Activated CD4-positive, alpha-beta memory T cell treated with anti-CD3 and anti-CD28 coated beads for 36 hours (primary cell): ENCODE measurements around the gene LGALS3. TPM values are rescaled to one million over a fixed set of nuclear protein-coding genes. Genes with fewer than 3 reads are reported as not detected.

Experiments
- CTCF ChIA-PET: fragments of 350-600 bp; sonication (Branson Sonifier 250); formaldehyde crosslinking; loops from one replicate; lab custom pipeline; 2021; ENCODE audit warnings: antibody characterized with exemption, inconsistent platforms; lab: Charles Lee
- POLR2A ChIA-PET: fragments of 350-600 bp; sonication (Branson Sonifier 250); formaldehyde crosslinking; loops from one replicate; lab custom pipeline; 2021; ENCODE audit warnings: antibody characterized with exemption; lab: Charles Lee
- DNase-seq: peaks from one replicate; pipeline ENCODE4 v3.0.0-alpha.2; 2020
- H3K27ac Mint-ChIP-seq: one replicate; pipeline ENCODE4 v1.8.0; 2021; ENCODE audit warnings: mixed read lengths
- H3K27me3 Mint-ChIP-seq: one replicate; pipeline ENCODE4 v1.8.0; 2021; ENCODE audit warnings: mixed read lengths
- H3K36me3 Mint-ChIP-seq: one replicate; pipeline ENCODE4 v1.8.0; 2021; ENCODE audit warnings: mixed read lengths
- H3K4me1 Mint-ChIP-seq: one replicate; pipeline ENCODE4 v1.8.0; 2021; ENCODE audit warnings: low read depth, mixed read lengths
- H3K4me3 Mint-ChIP-seq: one replicate; pipeline ENCODE4 v1.8.0; 2021; ENCODE audit warnings: mild to moderate bottlenecking, mixed read lengths
- H3K9me3 Mint-ChIP-seq: one replicate; pipeline ENCODE4 v1.8.0; 2021; ENCODE audit warnings: mixed read lengths
- intact Hi-C: fragments of 100-400 bp; cut with micrococcal nuclease; formaldehyde crosslinking; loops from one replicate; pipeline ENCODE4 v1.15.1; 2023
- total RNA-seq, 2 experiments: library from RNA; stranded (reverse); gene quantifications; one replicate each; pipeline ENCODE4 v1.2.3, GENCODE V29; 2021

The LGALS3 gene
- total RNA-seq, 2 experiments from 2014 or later: 12.3 to 14.5 TPM

DNA sequence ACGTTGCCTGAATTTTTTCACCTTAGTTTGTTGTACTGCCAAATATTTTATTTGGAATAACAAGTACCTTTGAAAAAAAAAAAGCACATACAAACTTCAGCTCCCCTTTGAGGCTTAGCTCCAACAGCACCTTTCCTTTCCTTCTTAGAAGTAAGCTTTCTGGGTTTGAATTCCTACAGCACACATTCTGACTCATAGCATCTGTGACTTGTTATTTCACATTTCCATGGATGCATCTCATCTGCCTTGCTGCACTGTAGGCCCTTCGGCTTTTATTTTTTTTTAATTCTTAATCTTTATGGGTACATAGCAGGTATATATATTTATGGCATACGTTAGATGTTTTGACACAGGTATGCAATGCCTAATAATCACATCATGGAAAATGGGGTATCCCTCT is 7.2 kb downstream of the LGALS3 start:
- Mint-ChIP-seq H3K27ac (no peak overlapping the region), H3K4me3 (no peak overlapping the region)
- CTCF ChIA-PET: no interaction called here

DNA sequence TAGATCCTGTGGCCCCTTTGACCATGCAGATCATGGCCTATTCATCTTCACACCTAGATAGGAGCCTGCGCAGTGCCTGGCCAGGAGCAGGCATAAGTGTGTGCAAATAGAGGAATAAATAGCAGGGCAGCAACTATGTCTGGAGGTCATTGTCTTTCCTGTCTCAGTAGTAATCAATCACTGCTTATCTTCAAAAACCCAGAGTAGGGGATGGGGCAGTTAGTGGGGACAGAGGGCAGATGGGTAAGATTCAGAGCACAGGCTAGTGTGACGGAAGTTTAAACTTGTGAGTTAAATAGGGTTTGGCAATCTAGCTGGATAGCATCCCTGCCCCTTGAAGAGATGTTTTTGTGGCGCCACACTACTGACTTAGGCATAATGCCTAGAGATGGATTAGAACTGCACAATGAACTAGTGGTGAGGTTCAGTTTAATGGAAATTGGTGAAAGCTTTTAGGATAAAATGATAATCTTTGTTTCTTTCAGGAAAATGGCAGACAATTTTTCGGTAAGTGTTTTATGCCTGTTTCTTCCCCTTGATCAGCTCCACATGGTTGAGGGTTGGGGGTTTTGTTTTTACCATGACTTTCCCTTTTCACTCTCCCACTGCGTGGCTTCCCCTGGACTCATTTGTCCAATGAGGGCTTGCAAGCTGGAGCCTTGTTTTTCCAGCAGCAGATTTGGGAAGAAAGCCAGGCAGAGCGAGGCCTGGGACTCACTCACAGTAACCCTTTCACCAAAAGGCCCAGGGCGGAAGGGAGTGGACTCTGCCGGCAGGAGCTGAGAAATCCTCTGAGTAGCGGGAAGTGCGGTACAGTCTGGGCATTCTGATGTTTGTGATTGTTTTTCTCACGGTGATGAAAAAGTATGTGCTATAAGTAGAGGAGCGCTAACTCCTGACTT is 8.1 kb downstream of the LGALS3 start:
- H3K36me3 Mint-ChIP-seq: peaks cover 2% of the 10 kb centered on the region
- H3K27ac Mint-ChIP-seq: no peak overlapping the region
- no peaks in the 10 kb centered on the region for H3K4me1 Mint-ChIP-seq

More for the DNA sequence above, 7.2 kb downstream of the LGALS3 start:
- Mint-ChIP-seq H3K4me1 (peaks cover 5% of the 10 kb centered on the region), H3K9me3 (no peaks in the 10 kb centered on the region), H3K36me3 (peaks cover 2% of the 10 kb centered on the region), H3K27me3 (peaks cover 4% of the 10 kb centered on the region)
- POLR2A ChIA-PET: interaction anchor here (0.7 kb wide), 1 partner anchor 247 kb away, joined by 4 read pairs; no protein-coding TSS in a partner anchor
- DNase-seq: no peak
- intact Hi-C loops: no loop called here

GRCh38 chr14:55138091-55138490 is 9.0 kb downstream of the LGALS3 start:
- no peak overlapping the region for H3K27ac Mint-ChIP-seq
- intact Hi-C loops: no loop called here
- H3K27me3 Mint-ChIP-seq: no peaks in the 10 kb centered on the region
- no peak overlapping the region for H3K4me3 Mint-ChIP-seq
- peaks cover 1% of the 10 kb centered on the region for H3K4me1 Mint-ChIP-seq
- DNase-seq: no peak
- peaks cover 2% of the 10 kb centered on the region for H3K36me3 Mint-ChIP-seq
- POLR2A ChIA-PET: no interaction called here
- no peaks in the 10 kb centered on the region for H3K9me3 Mint-ChIP-seq
- CTCF ChIA-PET: interaction anchor here (1.2 to 1.3 kb wide), 2 partner anchors 45 to 87 kb away, joined by 3 read pairs; no protein-coding TSS in a partner anchor

More for the DNA sequence above, 8.1 kb downstream of the LGALS3 start:
- no peak for DNase-seq
- no peaks in the 10 kb centered on the region for H3K27me3 Mint-ChIP-seq
- H3K4me3 Mint-ChIP-seq: no peak overlapping the region
- intact Hi-C loops: no loop called here
- CTCF ChIA-PET: interaction anchor here (1.0 to 1.3 kb wide), 2 partner anchors 44 to 92 kb away, joined by 3 read pairs; no protein-coding TSS in a partner anchor
- POLR2A ChIA-PET: no interaction called here
- H3K9me3 Mint-ChIP-seq: no peaks in the 10 kb centered on the region

DNA sequence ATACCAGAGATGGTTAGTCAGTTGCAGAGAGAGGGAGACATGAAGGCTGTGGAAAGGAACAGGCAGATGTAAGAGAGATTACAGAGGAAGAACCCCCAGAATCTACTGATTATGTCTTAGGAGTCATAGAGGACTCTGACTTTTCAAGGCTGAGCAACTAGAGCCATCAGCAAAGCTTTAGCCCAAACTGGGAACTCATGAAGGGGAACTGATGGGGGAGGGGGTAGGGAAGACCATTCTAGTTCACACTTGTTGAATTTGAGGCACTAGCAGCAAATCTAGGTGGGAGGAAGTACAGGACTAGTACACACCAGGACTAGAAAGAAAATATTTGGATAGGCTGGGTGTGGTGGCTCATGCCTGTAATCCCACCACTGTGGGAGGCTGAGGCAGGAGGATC is 10.1 kb downstream of the LGALS3 start:
- DNase-seq: no peak
- H3K4me3 Mint-ChIP-seq: no peak overlapping the region
- intact Hi-C loops: no loop called here
- ChIA-PET POLR2A (no interaction called here), CTCF (no interaction called here)
- peaks cover 2% of the 10 kb centered on the region for H3K4me1 Mint-ChIP-seq
- no peak overlapping the region for H3K27ac Mint-ChIP-seq
- peaks cover 5% of the 10 kb centered on the region for H3K36me3 Mint-ChIP-seq
- no peaks in the 10 kb centered on the region for H3K9me3 Mint-ChIP-seq
- no peaks in the 10 kb centered on the region for H3K27me3 Mint-ChIP-seq

DNA sequence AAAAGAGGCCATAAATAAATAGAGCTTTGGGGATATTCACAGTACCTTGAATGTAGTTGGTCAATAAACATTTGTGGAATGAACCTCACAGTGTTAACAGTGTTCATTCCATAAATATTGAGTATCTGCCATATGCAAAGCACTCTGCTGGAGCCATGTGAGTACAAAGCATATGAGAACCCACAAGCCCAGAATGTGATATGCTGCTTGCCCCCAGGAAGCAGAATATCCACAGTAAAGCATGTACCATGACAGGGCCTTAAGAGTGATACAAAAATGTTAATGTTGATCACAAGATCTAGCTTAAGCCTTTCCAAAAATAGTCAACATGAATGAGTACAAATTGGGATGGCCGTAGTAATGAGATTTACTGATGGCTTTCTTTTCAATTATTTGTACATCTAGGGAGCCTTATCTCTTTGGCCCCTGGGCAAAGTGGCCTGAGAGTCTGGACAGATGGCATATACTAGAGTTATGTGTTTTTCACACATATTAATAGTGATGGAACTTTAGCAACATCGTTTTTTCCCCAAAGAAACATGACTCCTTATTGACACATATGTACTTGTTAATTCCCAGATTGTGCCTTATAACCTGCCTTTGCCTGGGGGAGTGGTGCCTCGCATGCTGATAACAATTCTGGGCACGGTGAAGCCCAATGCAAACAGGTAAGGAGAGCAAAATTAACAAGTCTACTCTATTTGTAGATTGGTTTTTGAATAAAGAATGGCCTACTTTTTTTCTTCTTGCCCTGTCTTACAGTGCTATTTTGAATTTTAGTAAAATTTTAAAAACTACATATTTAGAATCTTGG is 10.9 kb downstream of the LGALS3 start:
- Mint-ChIP-seq H3K4me3 (no peak overlapping the region), H3K27ac (no peak overlapping the region), H3K27me3 (no peaks in the 10 kb centered on the region), H3K4me1 (peaks cover 2% of the 10 kb centered on the region), H3K36me3 (peaks cover 5% of the 10 kb centered on the region), H3K9me3 (no peaks in the 10 kb centered on the region)
- DNase-seq: no peak
- intact Hi-C loops: no loop called here
- ChIA-PET CTCF (no interaction called here), POLR2A (no interaction called here)

GRCh38 chr14:55141825-55142224 is 12.8 kb downstream of the LGALS3 start:
- CTCF ChIA-PET: interaction anchor here (1.6 kb wide), 1 partner anchor 18 kb away, joined by 4 read pairs; no protein-coding TSS in a partner anchor
- Mint-ChIP-seq H3K4me1 (peaks cover 2% of the 10 kb centered on the region), H3K27me3 (no peaks in the 10 kb centered on the region), H3K36me3 (peaks cover 7% of the 10 kb centered on the region), H3K4me3 (no peak overlapping the region), H3K27ac (no peak overlapping the region), H3K9me3 (no peaks in the 10 kb centered on the region)
- intact Hi-C loops: no loop called here
- POLR2A ChIA-PET: no interaction called here
- no peak for DNase-seq

DNA sequence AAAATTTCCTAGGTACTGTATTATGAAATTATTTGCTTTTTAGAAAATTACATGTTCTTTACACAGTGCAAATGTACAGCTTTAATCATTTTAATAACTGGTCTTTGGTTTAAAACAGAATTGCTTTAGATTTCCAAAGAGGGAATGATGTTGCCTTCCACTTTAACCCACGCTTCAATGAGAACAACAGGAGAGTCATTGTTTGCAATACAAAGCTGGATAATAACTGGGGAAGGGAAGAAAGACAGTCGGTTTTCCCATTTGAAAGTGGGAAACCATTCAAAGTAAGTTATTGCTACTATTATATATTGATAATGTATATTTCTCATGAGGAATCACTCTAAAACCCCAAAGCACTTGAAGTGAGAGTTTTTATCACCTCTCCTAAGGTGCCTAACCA is 13.4 kb downstream of the LGALS3 start:
- H3K9me3 Mint-ChIP-seq: no peaks in the 10 kb centered on the region
- no peak overlapping the region for H3K27ac Mint-ChIP-seq
- peaks cover 10% of the 10 kb centered on the region for H3K36me3 Mint-ChIP-seq
- no peaks in the 10 kb centered on the region for H3K27me3 Mint-ChIP-seq
- H3K4me1 Mint-ChIP-seq: peaks cover 2% of the 10 kb centered on the region
- POLR2A ChIA-PET: no interaction called here
- no peak for DNase-seq
- CTCF ChIA-PET: interaction anchor here (1.6 kb wide), 1 partner anchor 17 kb away, joined by 4 read pairs; no protein-coding TSS in a partner anchor
- intact Hi-C loops: no loop called here
- H3K4me3 Mint-ChIP-seq: no peak overlapping the region

GRCh38 chr14:55146425-55146824 is 17.4 kb downstream of the LGALS3 start:
- ChIA-PET POLR2A (no interaction called here), CTCF (interaction anchor here (1.3 to 1.8 kb wide), 4 partner anchors 10 to 95 kb away, joined by 4 to 6 read pairs (median 4); partner anchors contain the start of gene MAPK1IP1L)
- intact Hi-C loops: no loop called here
- no peak overlapping the region for H3K27ac Mint-ChIP-seq
- peaks cover 2% of the 10 kb centered on the region for H3K4me1 Mint-ChIP-seq
- no peaks in the 10 kb centered on the region for H3K27me3 Mint-ChIP-seq
- peaks cover 13% of the 10 kb centered on the region for H3K36me3 Mint-ChIP-seq
- no peak overlapping the region for H3K4me3 Mint-ChIP-seq
- DNase-seq: no peak
- no peaks in the 10 kb centered on the region for H3K9me3 Mint-ChIP-seq

DNA sequence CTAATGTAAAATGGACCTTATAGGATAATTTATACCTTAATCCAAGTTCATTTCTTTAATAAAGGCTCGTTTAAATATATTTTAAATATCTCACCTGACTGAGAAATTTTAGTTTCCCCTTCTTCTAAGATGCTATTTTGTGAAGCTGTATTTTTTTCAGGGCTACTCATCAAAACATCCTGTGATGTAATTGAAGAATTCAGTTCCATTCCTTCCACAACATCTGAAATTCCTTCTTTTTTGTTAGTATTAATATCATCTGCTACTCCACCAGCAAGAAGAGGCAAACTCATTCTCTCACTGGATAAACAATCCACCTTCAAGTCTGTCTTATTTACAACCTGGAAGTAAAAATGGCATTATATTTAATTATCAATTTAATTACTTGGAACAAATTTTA is 22.5 kb downstream of the LGALS3 start:
- peaks cover 27% of the 10 kb centered on the region for H3K36me3 Mint-ChIP-seq
- no peaks in the 10 kb centered on the region for H3K9me3 Mint-ChIP-seq
- ChIA-PET POLR2A (no interaction called here), CTCF (no interaction called here)
- H3K4me3 Mint-ChIP-seq: no peak overlapping the region
- no peak overlapping the region for H3K27ac Mint-ChIP-seq
- H3K4me1 Mint-ChIP-seq: peaks cover under 1% of the 10 kb centered on the region
- no peak for DNase-seq
- intact Hi-C loops: no loop called here
- no peaks in the 10 kb centered on the region for H3K27me3 Mint-ChIP-seq

GRCh38 chr14:55152052-55152753 is 23.2 kb downstream of the LGALS3 start:
- Mint-ChIP-seq H3K27me3 (no peaks in the 10 kb centered on the region), H3K4me3 (no peak overlapping the region), H3K4me1 (peaks cover 5% of the 10 kb centered on the region), H3K9me3 (no peaks in the 10 kb centered on the region), H3K36me3 (peaks cover 27% of the 10 kb centered on the region), H3K27ac (no peak overlapping the region)
- intact Hi-C loops: no loop called here
- ChIA-PET CTCF (interaction anchor here (0.8 to 1.1 kb wide), 2 partner anchors 9 to 62 kb away, joined by 3 read pairs; no protein-coding TSS in a partner anchor), POLR2A (interaction anchor here (0.5 kb wide), 1 partner anchor 430 kb away, joined by 3 read pairs; no protein-coding TSS in a partner anchor)
- no peak for DNase-seq

GRCh38 chr14:55153951-55154350 is 24.9 kb downstream of the LGALS3 start:
- H3K27me3 Mint-ChIP-seq: no peaks in the 10 kb centered on the region
- peaks cover 30% of the 10 kb centered on the region for H3K36me3 Mint-ChIP-seq
- H3K27ac Mint-ChIP-seq: no peak overlapping the region
- ChIA-PET POLR2A (no interaction called here), CTCF (no interaction called here)
- intact Hi-C loops: no loop called here
- no peak for DNase-seq
- no peak overlapping the region for H3K4me3 Mint-ChIP-seq
- H3K4me1 Mint-ChIP-seq: peaks cover 8% of the 10 kb centered on the region
- no peaks in the 10 kb centered on the region for H3K9me3 Mint-ChIP-seq
